Measurements from ENCODE around the gene ATG9B.

GRCh38 chr7:151011097-151011409 is 13.2 kb downstream of the ATG9B start:
- TF ChIP-seq POLR2AphosphoS5 (IDR thresholded peaks at IDR 0.05; ENCODE audit: low read depth, low read length) (no peak), POLR2A (IDR thresholded peaks at IDR 0.05; ENCODE audit: low read depth, low read length) (no peak), TAF1 (IDR thresholded peaks at IDR 0.05; ENCODE audit: low read depth, low read length) (no peak), PAX5 (IDR thresholded peaks at IDR 0.05; ENCODE audit: insufficient read depth, low read length, severe bottlenecking) (no peak)
